ENCODE results near the gene MS4A10.

GRCh38 chr11:60801194-60801593 is 16.1 kb downstream of the MS4A10 start:
- TF ChIP-seq POLR2AphosphoS5 (IDR thresholded peaks at IDR 0.05; ENCODE audit: low read depth, low read length) (no peak), REST (IDR thresholded peaks at IDR 0.05; ENCODE audit: insufficient read depth in 1 of 2, low read depth in 2 of 2, low read length in 2 of 2) (no peak), TAF1 (IDR thresholded peaks at IDR 0.05; ENCODE audit: borderline replicate concordance, insufficient read depth, low read length) (no peak), SIN3A (IDR thresholded peaks at IDR 0.05; ENCODE audit: borderline replicate concordance, insufficient read depth, low read length) (no peak)
